Fibroblast of lung (primary cell): ENCODE measurements around the gene SRD5A3. TPM values are rescaled to one million over a fixed set of nuclear protein-coding genes. Genes with fewer than 3 reads are reported as not detected.

ENCODE experiments used
- DNase-seq, 2 donors: peaks; one replicate each; pipeline versions ENCODE4 v3.0.0 to v3.0.0-alpha.2; 2010; ENCODE audit warnings: low read depth in 2 of 2
- H2AFZ ChIP-seq: 2 replicates; pipeline ENCODE4 v1.5.1; 2012; ENCODE audit warnings: low read length, control low read depth, inconsistent platforms
- H3K27ac ChIP-seq: 2 replicates; pipeline ENCODE4 v1.5.1; 2011; ENCODE audit warnings: low read length, control low read depth; ENCODE audit not compliant: insufficient read depth
- H3K27me3 ChIP-seq: 2 replicates; pipeline ENCODE4 v1.5.1; 2011; ENCODE audit warnings: mild to moderate bottlenecking, low read length; ENCODE audit not compliant: control insufficient read depth, insufficient read depth
- H3K36me3 ChIP-seq: 2 replicates; pipeline ENCODE4 v1.5.1; 2011; ENCODE audit warnings: low read length; ENCODE audit not compliant: control insufficient read depth, insufficient read depth
- H3K4me1 ChIP-seq: 2 replicates; pipeline ENCODE4 v1.5.1; 2011; ENCODE audit warnings: low read length; ENCODE audit not compliant: control insufficient read depth, insufficient read depth; ENCODE audit errors: extremely low read depth
- H3K4me2 ChIP-seq: 2 replicates; pipeline ENCODE4 v1.5.1; 2011; ENCODE audit warnings: low read length, control low read depth; ENCODE audit not compliant: insufficient read depth; ENCODE audit errors: extremely low read depth
- H3K4me3 ChIP-seq, 4 experiments: fragments of 200-600 bp in 1 of 4; sonication (generic) in 1 of 4; replicated peaks in 1 of 4; 2 replicates each; pipeline ENCODE4 v1.5.1; 2011 to 2016; ENCODE audit warnings: low read length in 4 of 4, low read depth in 3 of 4, mild to moderate bottlenecking in 3 of 4, control low read depth in 2 of 4, inconsistent platforms in 1 of 4, mixed read lengths in 1 of 4; ENCODE audit not compliant: insufficient read depth in 1 of 4; ENCODE audit errors: control extremely low read depth in 1 of 4
- H3K79me2 ChIP-seq: 2 replicates; pipeline ENCODE4 v1.5.1; 2012; ENCODE audit warnings: mild to moderate bottlenecking, low read length, inconsistent platforms; ENCODE audit not compliant: control insufficient read depth, insufficient read depth
- H3K9ac ChIP-seq: 2 replicates; pipeline ENCODE4 v1.5.1; 2011; ENCODE audit warnings: mild to moderate bottlenecking, low read length, control low read depth; ENCODE audit not compliant: insufficient read depth
- H3K9me3 ChIP-seq: 2 replicates; pipeline ENCODE4 v1.5.1; 2012; ENCODE audit warnings: low read depth, low read length; ENCODE audit not compliant: control insufficient read depth, insufficient read depth
- H4K20me1 ChIP-seq: 2 replicates; pipeline ENCODE4 v1.5.1; 2011; ENCODE audit warnings: low read length; ENCODE audit not compliant: control insufficient read depth, insufficient read depth; ENCODE audit errors: extremely low read depth
- CTCF ChIP-seq, 2 donors: IDR thresholded peaks in 1 of 2; conservative IDR thresholded peaks in 1 of 2; 1 replicate in 1 of 2; 2 replicates in 1 of 2; pipeline ENCODE4 v1.5.1; 2011 to 2012; ENCODE audit warnings: low read length in 2 of 2, control low read depth in 1 of 2, inconsistent platforms in 1 of 2, low read depth in 1 of 2, mild to moderate bottlenecking in 1 of 2
- EZH2 ChIP-seq: IDR thresholded peaks from 2 replicates; pipeline ENCODE4 v1.5.1; 2012; ENCODE audit warnings: low read length, control low read depth, mild to moderate bottlenecking; ENCODE audit errors: missing control alignments
- polyA plus RNA-seq, 2 donors: library from polyadenylated mRNA; depleted of rRNA in 1 of 2; stranded (reverse) in 1 of 2; unstranded in 1 of 2; fragments of >200 nt; gene quantifications; 2 replicates each; pipeline ENCODE4 v1.2.1, GENCODE V29; 2011 to 2012; ENCODE audit warnings: missing spikeins in 1 of 2
- total RNA-seq: library from RNA; depleted of rRNA; stranded (reverse); fragments of >200 nt; gene quantifications from 2 replicates; pipeline ENCODE4 v1.2.1, GENCODE V29; 2014

SRD5A3 gene
- total and polyA plus RNA-seq, 2 donors (not counting 1 experiment from before 2014, with no cell fraction given) = 5.0 to 12.3 TPM

GRCh38 chr4:55363691-55364351, 17.8 kb downstream of the SRD5A3 start:
- TF ChIP-seq CTCF (conservative IDR thresholded peaks at IDR 0.05 in 1 of 2, IDR thresholded peaks at IDR 0.05 in 1 of 2; ENCODE audit: low read depth in 1 of 2, low read length in 2 of 2) = no peak
- no peak for TF ChIP-seq EZH2
- H3K27ac ChIP-seq = no peak overlapping the region
- no peaks in the 10 kb centered on the region for H4K20me1 ChIP-seq
- H3K9ac ChIP-seq = no peak overlapping the region
- H3K4me2 ChIP-seq = no peak overlapping the region
- peaks cover 5% of the 10 kb centered on the region for H3K4me1 ChIP-seq
- H3K79me2 ChIP-seq = no peaks in the 10 kb centered on the region
- H3K4me3 ChIP-seq = no peak overlapping the region
- DNase-seq = peak in 1 of 2 donors; percentile 61
- no peaks in the 10 kb centered on the region for H3K36me3 ChIP-seq
- H2AFZ ChIP-seq = no peak overlapping the region
- no peaks in the 10 kb centered on the region for H3K27me3 ChIP-seq
- no peaks in the 10 kb centered on the region for H3K9me3 ChIP-seq

- H4K20me1 ChIP-seq = no peaks in the 10 kb centered on the region
- no peak overlapping the region for H2AFZ ChIP-seq
- H3K4me1 ChIP-seq = no peaks in the 10 kb centered on the region
- H3K27ac ChIP-seq = no peak overlapping the region
- DNase-seq = no peak
- H3K36me3 ChIP-seq = no peaks in the 10 kb centered on the region
- H3K9ac ChIP-seq = no peak overlapping the region
- no peak overlapping the region for H3K4me2 ChIP-seq
- no peaks in the 10 kb centered on the region for H3K9me3 ChIP-seq
- no peak overlapping the region for H3K4me3 ChIP-seq
- H3K27me3 ChIP-seq = no peaks in the 10 kb centered on the region
- TF ChIP-seq EZH2 = no peak
- no peak for TF ChIP-seq CTCF (conservative IDR thresholded peaks at IDR 0.05 in 1 of 2, IDR thresholded peaks at IDR 0.05 in 1 of 2; ENCODE audit: low read depth in 1 of 2, low read length in 2 of 2)
- H3K79me2 ChIP-seq = no peaks in the 10 kb centered on the region
Measured at GRCh38 chr4:55364691-55365344, 18.8 kb downstream of the SRD5A3 start.

GRCh38 chr4:55365345-55365728, 19.3 kb downstream of the SRD5A3 start:
- no peak for TF ChIP-seq CTCF (conservative IDR thresholded peaks at IDR 0.05 in 1 of 2, IDR thresholded peaks at IDR 0.05 in 1 of 2; ENCODE audit: low read depth in 1 of 2, low read length in 2 of 2)
- TF ChIP-seq EZH2 = no peak
- Histone ChIP-seq H3K4me2 (no peak overlapping the region), H3K79me2 (no peaks in the 10 kb centered on the region), H4K20me1 (no peaks in the 10 kb centered on the region), H3K4me3 (no peak overlapping the region), H3K4me1 (no peaks in the 10 kb centered on the region), H3K9ac (no peak overlapping the region), H3K27ac (no peak overlapping the region), H2AFZ (no peak overlapping the region), H3K27me3 (no peaks in the 10 kb centered on the region), H3K36me3 (no peaks in the 10 kb centered on the region), H3K9me3 (no peaks in the 10 kb centered on the region)
- DNase-seq = no peak
